Activated gamma-delta T cell treated with anti-CD3 and anti-CD28 coated beads, Interleukin-2, amount 50 U/mL, for 16 hours (primary cell): ENCODE data around the gene BCKDHB.

Experiments used
- DNase-seq: peaks from one replicate; pipeline ENCODE4 v3.0.0-alpha.2; 2020; ENCODE audit warnings: low read depth

BCKDHB gene

DNA sequence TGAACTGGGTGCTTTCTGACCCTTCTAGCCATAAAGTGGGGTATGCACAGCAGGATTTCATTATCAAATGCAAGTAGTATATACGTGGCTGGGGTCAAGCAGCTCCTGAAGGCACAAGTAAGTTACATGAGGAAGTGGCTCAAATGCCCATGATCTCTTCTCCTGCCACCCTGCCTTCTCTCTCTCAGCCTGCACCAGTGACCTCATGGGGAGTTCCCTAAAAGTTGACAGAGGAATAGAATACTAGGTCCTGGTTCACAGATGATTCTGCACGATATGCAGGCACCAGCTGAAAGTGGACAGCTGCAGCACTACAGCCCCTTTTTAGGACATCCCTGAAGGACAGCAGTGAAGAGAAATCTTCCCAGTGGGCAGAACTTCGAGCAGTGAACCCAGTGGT, 282.0 kb downstream of the BCKDHB start:
- no peak for DNase-seq
